COLO829 (cell line): Measurements from ENCODE around the gene HADHA.

Experiments used
- DNase-seq: peaks from one replicate; pipeline ENCODE4 v3.0.0; 2012; ENCODE audit warnings: low spot score

Gene HADHA

DNA sequence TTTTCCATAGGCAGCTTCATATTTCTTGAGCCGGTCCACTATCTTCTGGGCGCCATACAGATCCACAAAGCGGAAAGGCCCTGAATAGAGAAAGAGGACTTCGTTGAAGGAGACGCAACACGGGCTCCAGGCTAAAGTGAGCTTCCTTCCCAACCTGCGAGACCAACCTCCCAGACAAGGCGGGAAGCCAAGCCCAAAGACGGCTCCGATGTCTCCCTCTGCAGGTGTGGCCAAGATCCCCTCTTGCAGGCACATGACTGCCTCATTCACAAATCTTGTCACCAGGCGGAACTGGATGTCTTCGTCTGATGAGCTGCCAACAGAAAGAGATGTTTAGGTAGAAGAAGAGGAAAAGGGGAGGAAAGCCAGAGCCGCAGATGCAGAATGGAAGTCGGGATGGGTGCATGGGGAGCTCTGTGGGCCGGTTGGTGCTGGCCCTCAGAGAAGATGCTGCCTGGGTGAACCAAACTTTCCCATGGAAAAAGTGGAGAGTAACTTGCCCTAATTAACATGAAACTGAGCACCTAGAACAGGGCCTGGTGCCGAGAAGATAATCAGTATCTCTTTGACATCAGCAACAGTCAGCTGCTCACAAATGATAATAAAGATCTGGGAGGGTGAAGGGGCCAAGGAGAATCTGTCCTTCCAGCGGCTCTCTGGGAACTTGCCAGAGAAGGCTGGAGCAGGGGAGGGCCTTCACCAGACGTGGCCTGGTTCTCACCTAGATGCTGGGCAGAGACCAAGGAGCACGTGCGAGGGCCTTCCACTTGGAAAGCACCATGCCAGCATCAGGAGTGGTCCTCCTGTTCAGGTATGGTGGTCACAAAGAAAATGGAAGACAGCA is 52.9 kb downstream of the HADHA start:
- DNase-seq: no peak

GRCh38 chr2:26190369-26190768 is 54.1 kb downstream of the HADHA start:
- no peak for DNase-seq

- no peak for DNase-seq
Measured at GRCh38 chr2:26189751-26190150, 54.7 kb downstream of the HADHA start.

GRCh38 chr2:26189123-26189522 is 55.3 kb downstream of the HADHA start:
- no peak for DNase-seq

DNA sequence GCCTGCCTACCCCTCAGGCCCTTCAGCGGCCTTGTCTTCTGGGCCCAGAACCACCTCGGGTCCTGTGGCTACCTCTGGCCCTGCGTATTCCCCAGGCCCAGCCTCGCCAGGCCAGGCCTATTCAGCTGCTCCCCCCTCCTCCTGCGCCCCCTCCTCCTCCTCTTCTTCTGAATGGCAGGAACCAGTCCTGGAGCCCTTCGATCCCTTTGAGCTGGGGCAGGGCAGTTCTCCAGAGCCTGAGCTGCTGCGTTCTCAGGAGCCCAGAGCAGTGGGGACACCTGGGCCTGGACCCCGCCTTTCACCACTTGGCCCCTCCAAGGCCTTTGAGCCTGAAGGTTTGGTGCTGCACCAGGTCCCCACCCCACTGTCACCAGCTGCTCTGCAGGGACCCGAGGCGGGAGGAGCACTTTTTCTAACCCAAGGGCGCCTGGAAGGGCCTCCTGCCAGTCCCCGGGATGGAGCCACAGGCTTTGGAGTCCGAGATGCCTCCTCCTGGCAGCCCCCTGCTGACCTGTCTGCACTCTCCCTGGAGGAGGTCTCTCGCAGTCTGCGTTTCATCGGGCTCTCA is 56.8 kb downstream of the HADHA start:
- DNase-seq: no peak

- no peak for DNase-seq
Measured at GRCh38 chr2:26187114-26187513, 57.3 kb downstream of the HADHA start.

DNA sequence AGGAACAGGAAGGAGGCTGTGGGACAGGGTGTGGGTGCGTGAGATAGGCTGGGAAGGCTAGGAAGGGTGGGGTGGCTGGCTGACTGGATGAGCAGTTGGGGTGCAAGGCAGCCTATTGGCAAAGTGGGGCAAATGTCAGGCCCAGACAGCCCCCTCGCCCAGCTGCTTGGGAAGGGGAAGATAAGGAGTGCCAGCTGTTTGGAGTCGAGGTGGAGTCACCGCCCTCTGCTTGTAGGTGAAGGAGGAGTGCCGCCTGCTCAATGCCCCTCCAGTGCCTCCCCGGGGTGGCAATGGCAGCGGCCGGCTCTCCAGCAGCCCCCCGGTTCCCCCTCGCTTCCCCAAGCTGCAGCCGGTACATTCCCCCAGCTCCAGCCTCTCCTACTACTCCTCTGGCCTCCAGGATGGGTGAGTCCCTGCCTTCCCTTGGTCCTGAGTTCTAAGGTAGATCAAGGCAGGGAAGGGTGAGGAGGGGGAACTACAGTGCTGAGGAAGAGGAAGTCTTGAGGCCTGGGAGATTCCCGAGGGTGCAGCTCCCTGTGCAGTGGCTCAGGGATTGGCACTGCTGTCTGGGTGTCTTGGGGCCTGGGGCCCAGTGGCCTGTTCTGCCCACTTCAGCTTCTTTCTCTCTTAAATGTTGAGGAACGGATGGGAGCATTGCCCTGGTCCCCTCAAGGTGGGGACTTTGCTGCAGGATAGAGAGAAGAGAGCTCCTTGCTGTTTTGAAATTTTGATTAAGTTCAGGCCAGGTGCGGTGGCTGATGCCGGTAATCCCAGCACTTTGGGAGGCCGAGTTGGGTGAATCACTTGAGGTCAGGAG is 58.3 kb downstream of the HADHA start:
- no peak for DNase-seq

DNA sequence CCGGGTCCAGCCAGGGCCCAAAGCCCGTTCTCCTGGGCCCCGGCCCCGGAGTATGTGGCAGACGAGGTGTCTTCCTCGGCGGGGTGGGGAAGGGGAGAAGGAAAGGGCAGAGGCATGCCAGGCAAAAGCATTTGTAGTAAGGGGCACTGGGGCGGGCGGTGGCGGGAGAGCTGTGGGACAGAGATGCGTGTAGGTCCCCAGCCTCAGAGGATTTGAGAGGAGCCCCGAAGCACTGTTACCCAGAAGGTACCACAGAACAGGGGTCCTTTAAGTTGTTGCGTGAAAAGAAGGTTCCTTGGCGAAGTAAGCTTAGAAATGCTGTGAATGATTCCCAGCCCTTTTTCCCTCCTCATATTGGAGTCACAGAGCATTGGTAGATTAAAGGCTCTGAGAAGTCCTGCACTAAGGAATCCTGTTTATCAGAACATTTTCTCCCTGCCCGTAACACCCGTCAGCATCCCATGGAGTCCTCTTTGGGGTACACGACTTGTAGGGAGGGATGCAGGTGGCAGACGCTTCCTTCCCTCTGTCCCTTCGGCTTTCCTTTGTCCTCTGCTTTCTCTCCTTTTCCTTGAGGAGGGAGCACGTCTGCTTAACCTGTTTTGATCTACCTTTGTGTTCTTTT is 59.0 kb downstream of the HADHA start:
- DNase-seq: no peak

- DNase-seq: peak; percentile 54
Measured at GRCh38 chr2:26184555-26185303, 59.7 kb downstream of the HADHA start.

GRCh38 chr2:26184121-26184520 is 60.3 kb downstream of the HADHA start:
- DNase-seq: no peak

GRCh38 chr2:26182887-26183630 is 61.4 kb downstream of the HADHA start:
- no peak for DNase-seq

DNA sequence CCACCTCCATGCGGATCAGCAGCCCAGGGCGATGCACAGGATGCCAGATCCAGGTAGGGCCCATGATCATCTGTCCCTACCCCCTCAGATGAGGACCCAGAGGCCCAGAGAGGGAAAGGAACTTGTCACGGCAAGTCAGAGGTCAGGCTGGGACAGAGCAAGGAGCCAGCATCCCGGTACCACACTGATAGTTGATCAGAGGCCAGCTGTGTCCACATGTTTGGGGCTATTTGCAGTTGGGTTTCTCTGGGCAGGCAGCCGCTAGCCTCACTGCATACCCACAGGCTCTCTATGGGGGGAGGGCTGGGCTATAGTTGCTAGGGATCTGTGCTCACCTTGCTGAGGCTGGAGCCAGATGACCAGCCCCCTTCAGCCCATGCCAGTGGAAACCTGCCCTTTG is 62.0 kb downstream of the HADHA start:
- no peak for DNase-seq

DNA sequence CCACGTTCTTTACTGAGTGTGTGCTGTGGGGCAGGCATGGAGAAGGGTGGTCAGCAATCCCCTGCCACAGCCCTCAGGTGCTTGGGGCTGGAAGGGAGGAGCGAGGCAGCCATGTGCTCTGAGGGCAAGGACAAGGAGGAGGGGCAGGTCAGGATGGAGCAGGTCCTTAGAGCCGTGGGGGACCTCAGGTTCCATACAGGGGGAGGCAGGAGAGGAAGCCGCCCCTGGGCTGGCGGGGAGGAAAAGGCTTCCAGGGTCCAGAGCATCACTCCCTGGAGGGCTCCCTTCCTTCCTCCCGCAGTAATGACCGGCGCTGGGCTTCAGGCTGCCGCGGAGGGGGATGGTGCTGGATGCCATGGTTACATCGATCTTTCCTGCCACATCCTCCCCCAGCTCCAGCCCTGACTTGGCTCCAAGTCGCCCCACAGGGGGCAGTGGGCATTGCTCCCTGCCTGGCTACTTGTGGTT is 65.0 kb downstream of the HADHA start:
- DNase-seq: no peak

DNA sequence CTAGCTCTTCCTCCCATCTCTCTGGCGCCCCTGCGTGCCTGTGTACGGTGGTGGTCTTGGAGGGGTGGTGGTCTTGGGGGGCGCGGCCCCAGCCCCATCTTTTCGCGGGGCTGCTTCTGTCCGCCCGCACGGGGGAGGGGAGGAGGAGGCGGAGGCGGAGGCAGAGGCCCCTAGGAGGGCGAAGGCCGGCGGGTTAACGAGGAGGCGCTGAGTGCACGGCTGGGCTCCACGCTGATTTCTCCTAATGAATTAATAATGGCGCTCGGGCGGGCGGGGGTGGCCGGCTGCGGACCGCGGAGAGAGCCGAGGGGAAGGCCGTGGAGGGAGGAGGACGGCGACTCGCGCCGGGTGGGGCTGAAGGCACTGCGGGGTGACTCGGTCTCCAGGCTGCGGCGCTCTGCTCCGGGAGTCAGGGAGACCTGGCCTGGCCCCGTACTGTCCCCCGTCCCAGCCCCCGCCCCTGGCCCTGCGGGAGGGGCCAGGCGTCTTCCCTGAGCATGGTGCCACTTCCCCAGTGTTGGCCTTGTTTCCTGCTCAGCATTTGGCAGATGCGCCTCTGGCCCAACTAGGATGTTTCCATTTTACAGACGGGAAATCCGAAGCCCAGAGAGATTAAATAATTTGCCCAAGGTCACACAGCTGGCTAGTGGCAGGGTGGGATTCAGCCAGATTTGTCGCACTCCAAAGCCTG is 65.5 kb downstream of the HADHA start:
- no peak for DNase-seq

DNA sequence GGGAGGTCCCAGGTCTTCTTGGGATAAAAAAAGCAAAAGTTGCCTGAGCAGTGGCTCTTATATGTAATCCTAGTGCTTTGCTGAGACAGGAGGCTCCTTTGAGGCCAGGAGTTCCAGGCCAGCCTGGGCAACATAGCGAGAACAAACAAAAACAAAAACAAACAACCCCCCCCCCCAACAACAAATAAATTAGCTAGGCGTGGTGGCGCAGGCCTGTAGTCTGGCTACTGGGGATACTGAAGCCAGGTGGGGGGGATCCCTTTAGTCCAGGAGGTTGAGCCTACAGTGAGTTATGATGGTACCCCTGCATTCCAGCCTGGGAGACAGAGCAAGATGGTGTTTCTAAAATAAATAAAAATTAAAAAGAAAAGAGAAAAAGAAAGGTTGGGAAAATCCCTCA is 66.2 kb downstream of the HADHA start:
- DNase-seq: no peak

GRCh38 chr2:26177122-26177521 is 67.3 kb downstream of the HADHA start:
- no peak for DNase-seq

- no peak for DNase-seq
Measured at GRCh38 chr2:26176279-26176615, 68.2 kb downstream of the HADHA start.

- no peak for DNase-seq
Measured at GRCh38 chr2:26175466-26176278, 68.8 kb downstream of the HADHA start.

DNA sequence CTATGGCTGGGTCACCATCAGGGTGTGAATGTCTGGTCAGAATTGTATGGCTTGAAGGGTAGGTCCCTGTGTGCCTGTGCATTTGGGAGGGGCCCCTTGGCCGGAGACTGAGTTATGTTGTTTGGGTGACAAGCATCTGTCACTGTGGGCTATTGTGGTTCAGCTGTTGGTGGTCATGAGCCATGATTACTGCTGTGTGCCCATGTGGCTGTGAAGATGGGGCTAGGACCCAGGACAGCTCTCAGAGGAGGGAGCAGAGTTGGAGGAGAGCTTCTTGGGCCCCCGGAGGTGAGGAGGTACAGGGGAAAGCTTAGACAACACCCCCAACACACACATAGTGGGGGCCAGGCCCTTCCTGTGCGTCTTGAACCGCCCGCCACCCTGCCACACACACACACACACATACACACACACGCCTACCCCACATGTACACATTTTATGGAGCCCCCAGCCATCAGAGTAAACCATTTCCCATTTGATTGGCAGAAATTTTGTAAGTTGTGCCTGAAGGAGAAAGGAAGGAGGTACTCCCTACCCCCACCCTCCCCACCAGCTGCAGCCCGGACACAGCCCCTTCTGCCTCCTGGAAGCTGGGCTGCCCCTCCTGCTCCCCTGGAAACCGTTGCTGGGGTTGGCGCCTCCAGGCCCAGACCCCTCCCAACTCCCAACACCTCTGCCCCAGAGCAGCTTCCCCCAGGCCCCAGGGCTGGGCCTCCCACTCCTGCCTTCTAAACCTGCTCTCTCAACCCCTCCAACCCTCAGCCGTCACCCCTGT is 69.6 kb downstream of the HADHA start:
- no peak for DNase-seq
